ENCODE results near the gene CX3CR1. TPM values are rescaled to one million over a fixed set of nuclear protein-coding genes. Genes with fewer than 3 reads are reported as not detected.

CX3CR1 gene
- total RNA-seq, 4 donors from 2014 or later = 0.25 to 0.49 (median 0.35) TPM

GRCh38 chr3:39268549-39268900 lies 11.3 kb downstream of the CX3CR1 start:
- H3K4me3 ChIP-seq = no peak overlapping the region
- TF ChIP-seq POLR2A (IDR thresholded peaks at IDR 0.05) = no peak
- TF ChIP-seq CTCF (IDR thresholded peaks at IDR 0.05 in 4 of 5, conservative IDR thresholded peaks at IDR 0.05 in 1 of 5) = no peak
- DNase-seq (no peak), ATAC-seq (no peak)
- peaks cover 0 to 7% of the 10 kb centered on the region in 2 donors for H3K4me1 ChIP-seq
- H3K36me3 ChIP-seq = no peaks in the 10 kb centered on the region
- no peaks in the 10 kb centered on the region for H3K9me3 ChIP-seq
- no peak overlapping the region for H3K27ac ChIP-seq
- in situ Hi-C loops (cut with MboI; ENCODE audit: low sequenced_read_pairs in 4 of 4) = loop anchor here in 1 of 4 donors (10.0 kb wide), 1 partner anchor 54 kb away; no protein-coding TSS in a partner anchor
- intact Hi-C loops (cut with DNase I; ENCODE audit: low total_unique reads) = no loop called here
- H3K27me3 ChIP-seq = no peaks in the 10 kb centered on the region

GRCh38 chr3:39267631-39268548 lies 11.9 kb downstream of the CX3CR1 start:
- Histone ChIP-seq H3K36me3 (no peaks in the 10 kb centered on the region), H3K27me3 (no peaks in the 10 kb centered on the region), H3K9me3 (no peaks in the 10 kb centered on the region), H3K27ac (no peak overlapping the region), H3K4me1 (peaks cover 0 to 7% of the 10 kb centered on the region in 2 donors), H3K4me3 (no peak overlapping the region)
- no peak for DNase-seq
- ATAC-seq = no peak
- in situ Hi-C loops (cut with MboI; ENCODE audit: low sequenced_read_pairs in 4 of 4) = loop anchor here in 1 of 4 donors (10.0 kb wide), 1 partner anchor 53 kb away; no protein-coding TSS in a partner anchor
- intact Hi-C loops (cut with DNase I; ENCODE audit: low total_unique reads) = no loop called here
- TF ChIP-seq CTCF (IDR thresholded peaks at IDR 0.05 in 4 of 5, conservative IDR thresholded peaks at IDR 0.05 in 1 of 5) (no peak), POLR2A (IDR thresholded peaks at IDR 0.05) (no peak)

- DNase-seq (no peak), ATAC-seq (no peak)
- H3K36me3 ChIP-seq = no peaks in the 10 kb centered on the region
- intact Hi-C loops (cut with DNase I; ENCODE audit: low total_unique reads) (no loop called here), in situ Hi-C loops (cut with MboI; ENCODE audit: low sequenced_read_pairs in 4 of 4) (loop anchor here in 1 of 4 donors (10.0 kb wide), 1 partner anchor 49 kb away; no protein-coding TSS in a partner anchor)
- H3K4me1 ChIP-seq = peaks cover 23 to 29% of the 10 kb centered on the region in 2 donors
- H3K27ac ChIP-seq = no peak overlapping the region
- no peak for TF ChIP-seq POLR2A (IDR thresholded peaks at IDR 0.05)
- H3K4me3 ChIP-seq = no peak overlapping the region
- no peaks in the 10 kb centered on the region for H3K9me3 ChIP-seq
- no peaks in the 10 kb centered on the region for H3K27me3 ChIP-seq
Measured at GRCh38 chr3:39264053-39264452, 15.8 kb downstream of the CX3CR1 start.

- no peaks in the 10 kb centered on the region for H3K27me3 ChIP-seq
- no peak overlapping the region for H3K27ac ChIP-seq
- no peaks in the 10 kb centered on the region for H3K36me3 ChIP-seq
- in situ Hi-C loops (cut with MboI; ENCODE audit: low sequenced_read_pairs in 4 of 4) = loop anchor here in 1 of 4 donors (10.0 kb wide), 1 partner anchor 49 kb away; no protein-coding TSS in a partner anchor
- ATAC-seq (no peak), DNase-seq (no peak)
- no peak for TF ChIP-seq POLR2A (IDR thresholded peaks at IDR 0.05)
- no peak for TF ChIP-seq CTCF (IDR thresholded peaks at IDR 0.05 in 4 of 5, conservative IDR thresholded peaks at IDR 0.05 in 1 of 5)
- H3K9me3 ChIP-seq = no peaks in the 10 kb centered on the region
- H3K4me1 ChIP-seq = peaks cover 23 to 25% of the 10 kb centered on the region in 2 donors
- intact Hi-C loops (cut with DNase I; ENCODE audit: low total_unique reads) = no loop called here
- H3K4me3 ChIP-seq = no peak overlapping the region
Measured at GRCh38 chr3:39263576-39263975, 16.3 kb downstream of the CX3CR1 start.

- Histone ChIP-seq H3K36me3 (no peaks in the 10 kb centered on the region), H3K27me3 (no peaks in the 10 kb centered on the region), H3K4me3 (no peak overlapping the region), H3K27ac (no peak overlapping the region), H3K9me3 (no peaks in the 10 kb centered on the region), H3K4me1 (peaks cover 28 to 30% of the 10 kb centered on the region in 2 donors)
- TF ChIP-seq POLR2A (IDR thresholded peaks at IDR 0.05) (no peak), CTCF (IDR thresholded peaks at IDR 0.05 in 4 of 5, conservative IDR thresholded peaks at IDR 0.05 in 1 of 5) (no peak)
- intact Hi-C loops (cut with DNase I; ENCODE audit: low total_unique reads) (no loop called here), in situ Hi-C loops (cut with MboI; ENCODE audit: low sequenced_read_pairs in 4 of 4) (loop anchor here in 1 of 4 donors (10.0 kb wide), 1 partner anchor 48 kb away; no protein-coding TSS in a partner anchor)
- ATAC-seq (no peak), DNase-seq (no peak)
Measured at GRCh38 chr3:39262846-39263245, 17.0 kb downstream of the CX3CR1 start.
